SJSA1 (cell line): Measurements from ENCODE around the gene ZNF106. TPM values are rescaled to one million over a fixed set of nuclear protein-coding genes. Genes with fewer than 3 reads are reported as not detected.

Experiments used
- DNase-seq, 2 experiments: peaks; one replicate each; pipeline ENCODE4 v3.0.0-alpha.2; 2015 to 2020; ENCODE audit warnings: low spot score in 2 of 2, low read depth in 1 of 2
- H3K27ac ChIP-seq: fragments of 250-450 bp; sonication (Bioruptor Pico); 2 replicates; pipeline ENCODE4 v1.5.1; 2020; ENCODE audit warnings: mild to moderate bottlenecking, moderate library complexity
- H3K27me3 ChIP-seq: fragments of 250-450 bp; sonication (Bioruptor Pico); replicated peaks from 2 replicates; pipeline ENCODE4 v1.5.1; 2020; ENCODE audit warnings: mild to moderate bottlenecking, moderate library complexity
- H3K36me3 ChIP-seq: fragments of 250-450 bp; sonication (Bioruptor Pico); 2 replicates; pipeline ENCODE4 v1.5.1; 2020; ENCODE audit warnings: mild to moderate bottlenecking
- H3K4me1 ChIP-seq: fragments of 250-450 bp; sonication (Bioruptor Pico); replicated peaks from 2 replicates; pipeline ENCODE4 v1.6.1; 2021; ENCODE audit warnings: mild to moderate bottlenecking
- H3K4me3 ChIP-seq: fragments of 250-450 bp; sonication (Bioruptor Pico); 2 replicates; pipeline ENCODE4 v1.5.1; 2020; ENCODE audit warnings: mild to moderate bottlenecking
- H3K9me3 ChIP-seq: fragments of 250-450 bp; sonication (Bioruptor Pico); replicated peaks from 2 replicates; pipeline ENCODE4 v1.5.1; 2020; ENCODE audit warnings: mild to moderate bottlenecking
- total RNA-seq: library from RNA; depleted of rRNA; stranded (reverse); fragments of >200 nt; shearing (Covaris generic); gene quantifications from 2 replicates; pipeline ENCODE4 v1.2.3, GENCODE V29; 2014; rRNA removed

The ZNF106 gene
- total RNA-seq, result 61.6 and 62.4 TPM in 2 replicates

- Histone ChIP-seq H3K4me3 (peak within 1 kb of the TSS; percentile 64), H3K27ac (peak within 1 kb of the TSS; percentile 100), H3K9me3 (no peaks in the 10 kb centered on the region), H3K27me3 (no peaks in the 10 kb centered on the region), H3K4me1 (peaks cover 31% of the 10 kb centered on the region), H3K36me3 (peaks cover 14% of the 10 kb centered on the region)
- DNase-seq, result peak; percentile 88 to 96
These were observed at the start of gene ZNF106 for GRCh38 chr15:42490671-42491538. TSS of gene ZNF106 (minus strand) at chr15:42491141. CDS start at chr15:42472289, 18,852 bp downstream.

- Histone ChIP-seq H3K36me3 (peaks cover 65% of the 10 kb centered on the region), H3K4me3 (no peak overlapping the region), H3K27ac (no peak overlapping the region; the same call in 1 of the 2 replicates), H3K4me1 (no peaks in the 10 kb centered on the region; the same call in 1 of the 2 replicates), H3K27me3 (no peaks in the 10 kb centered on the region), H3K9me3 (no peaks in the 10 kb centered on the region)
- no peak for DNase-seq
These were observed 42.3 kb upstream of the ZNF106 start for GRCh38 chr15:42533246-42533645.

GRCh38 chr15:42528970-42529369 lies 38.0 kb upstream of the ZNF106 start:
- DNase-seq, result no peak
- H3K4me3 ChIP-seq, result no peak overlapping the region
- no peaks in the 10 kb centered on the region for H3K27me3 ChIP-seq
- H3K4me1 ChIP-seq, result no peaks in the 10 kb centered on the region; the same call in 1 of the 2 replicates
- no peaks in the 10 kb centered on the region for H3K9me3 ChIP-seq
- peaks cover 71% of the 10 kb centered on the region for H3K36me3 ChIP-seq
- H3K27ac ChIP-seq, result no peak overlapping the region

GRCh38 chr15:42523331-42523730 lies 32.4 kb upstream of the ZNF106 start:
- Histone ChIP-seq H3K9me3 (no peaks in the 10 kb centered on the region), H3K27ac (no peak overlapping the region), H3K27me3 (no peaks in the 10 kb centered on the region), H3K4me1 (no peaks in the 10 kb centered on the region), H3K4me3 (no peak overlapping the region), H3K36me3 (peaks cover 41% of the 10 kb centered on the region)
- DNase-seq, result no peak

- no peaks in the 10 kb centered on the region for H3K27me3 ChIP-seq
- H3K9me3 ChIP-seq, result no peaks in the 10 kb centered on the region
- H3K4me1 ChIP-seq, result peaks cover 8% of the 10 kb centered on the region
- peak in 1 of 2 experiments; percentile 63 for DNase-seq
- peaks cover 27% of the 10 kb centered on the region for H3K36me3 ChIP-seq
- peak overlapping the region; percentile 63 for H3K27ac ChIP-seq
- no peak overlapping the region for H3K4me3 ChIP-seq
These were observed 20.1 kb upstream of the ZNF106 start for GRCh38 chr15:42511007-42511391.

- peaks cover 21% of the 10 kb centered on the region for H3K36me3 ChIP-seq
- H3K27me3 ChIP-seq, result no peaks in the 10 kb centered on the region
- DNase-seq, result no peak
- peak overlapping the region; percentile 63 for H3K27ac ChIP-seq
- H3K4me3 ChIP-seq, result no peak overlapping the region
- H3K4me1 ChIP-seq, result peaks cover 8% of the 10 kb centered on the region
- H3K9me3 ChIP-seq, result no peaks in the 10 kb centered on the region
These were observed 19.5 kb upstream of the ZNF106 start for GRCh38 chr15:42510258-42511006.

GRCh38 chr15:42508263-42508690 lies 17.3 kb upstream of the ZNF106 start:
- Histone ChIP-seq H3K4me3 (no peak overlapping the region), H3K27me3 (no peaks in the 10 kb centered on the region), H3K36me3 (peaks cover 23% of the 10 kb centered on the region; the same call in 1 of the 2 replicates), H3K27ac (no peak overlapping the region), H3K4me1 (peaks cover 18% of the 10 kb centered on the region), H3K9me3 (no peaks in the 10 kb centered on the region)
- DNase-seq, result no peak

GRCh38 chr15:42507514-42507913 lies 16.6 kb upstream of the ZNF106 start:
- H3K4me3 ChIP-seq, result no peak overlapping the region
- no peak for DNase-seq
- no peaks in the 10 kb centered on the region; the same call in 1 of the 2 replicates for H3K9me3 ChIP-seq
- H3K27me3 ChIP-seq, result no peaks in the 10 kb centered on the region
- no peak overlapping the region for H3K27ac ChIP-seq
- peaks cover 18% of the 10 kb centered on the region for H3K4me1 ChIP-seq
- peaks cover 20% of the 10 kb centered on the region for H3K36me3 ChIP-seq

- H3K27me3 ChIP-seq, result no peaks in the 10 kb centered on the region
- H3K9me3 ChIP-seq, result no peaks in the 10 kb centered on the region; the same call in 1 of the 2 replicates
- no peak for DNase-seq
- H3K4me1 ChIP-seq, result peaks cover 25% of the 10 kb centered on the region
- H3K27ac ChIP-seq, result no peak overlapping the region
- H3K36me3 ChIP-seq, result peaks cover 16% of the 10 kb centered on the region
- no peak overlapping the region for H3K4me3 ChIP-seq
These were observed 13.7 kb upstream of the ZNF106 start for GRCh38 chr15:42504631-42505030.

- H3K27me3 ChIP-seq, result no peaks in the 10 kb centered on the region
- peaks cover 16% of the 10 kb centered on the region for H3K36me3 ChIP-seq
- H3K9me3 ChIP-seq, result no peaks in the 10 kb centered on the region; the same call in 1 of the 2 replicates
- DNase-seq, result no peak
- peaks cover 33% of the 10 kb centered on the region for H3K4me1 ChIP-seq
- no peak overlapping the region for H3K27ac ChIP-seq
- no peak overlapping the region for H3K4me3 ChIP-seq
These were observed 12.9 kb upstream of the ZNF106 start for GRCh38 chr15:42503825-42504224.

GRCh38 chr15:42502477-42502876 lies 11.5 kb upstream of the ZNF106 start:
- H3K27ac ChIP-seq, result no peak overlapping the region
- no peaks in the 10 kb centered on the region; the same call in 1 of the 2 replicates for H3K9me3 ChIP-seq
- H3K4me3 ChIP-seq, result no peak overlapping the region
- peaks cover 16% of the 10 kb centered on the region for H3K36me3 ChIP-seq
- no peaks in the 10 kb centered on the region for H3K27me3 ChIP-seq
- peaks cover 39% of the 10 kb centered on the region for H3K4me1 ChIP-seq
- DNase-seq, result no peak

GRCh38 chr15:42499858-42500609 lies 9.1 kb upstream of the ZNF106 start:
- Histone ChIP-seq H3K36me3 (peaks cover 21% of the 10 kb centered on the region), H3K4me3 (no peak overlapping the region), H3K9me3 (no peaks in the 10 kb centered on the region; the same call in 1 of the 2 replicates), H3K27ac (peak overlapping the region; percentile 42), H3K27me3 (no peaks in the 10 kb centered on the region), H3K4me1 (peaks cover 46% of the 10 kb centered on the region)
- peak; percentile 52 to 59 for DNase-seq
